Measurements from ENCODE around the gene MRGPRD. TPM values are rescaled to one million over a fixed set of nuclear protein-coding genes. Genes with fewer than 3 reads are reported as not detected.

The MRGPRD gene
- total and polyA plus RNA-seq, 2 experiments from 2014 or later, result not detected

DNA sequence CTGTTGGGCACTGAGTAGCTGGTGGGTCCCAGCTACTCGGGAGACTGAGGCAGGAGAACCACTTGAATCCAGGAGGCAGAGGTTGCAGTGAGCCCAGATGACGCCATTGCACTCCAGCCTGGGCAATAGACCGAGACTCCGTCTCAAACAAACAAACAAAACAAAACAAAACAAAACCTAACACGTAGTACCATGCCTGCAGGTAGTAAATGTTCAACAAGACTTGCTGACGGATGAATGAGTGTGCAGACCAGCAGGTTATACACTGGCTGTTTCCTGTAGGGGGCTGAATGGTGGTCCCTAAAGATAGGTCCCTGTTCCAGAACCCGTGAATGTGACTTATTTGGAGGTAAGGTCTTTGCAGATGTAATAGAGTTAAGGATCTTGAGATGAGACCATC, 12.8 kb upstream of the MRGPRD start:
- H3K27ac Mint-ChIP-seq, result no peak overlapping the region; the same call in 1 of the 2 replicates
- no peaks in the 10 kb centered on the region for H3F3A ChIP-seq (replicated peaks; ENCODE audit: low read depth)

More for the DNA sequence above, 12.8 kb upstream of the MRGPRD start:
- no peaks in the 10 kb centered on the region for H3K79me2 ChIP-seq (replicated peaks; ENCODE audit: insufficient read depth)
- no peak for ATAC-seq
- H3K27me3 ChIP-seq (ENCODE audit: insufficient read depth), result no peaks in the 10 kb centered on the region
- H3K4me2 ChIP-seq, result no peak overlapping the region
- H3K36me3 ChIP-seq (ENCODE audit: insufficient read depth), result no peaks in the 10 kb centered on the region
- H3K4me1 ChIP-seq (ENCODE audit: insufficient read depth), result no peaks in the 10 kb centered on the region
- no peaks in the 10 kb centered on the region for H4K20me1 ChIP-seq (replicated peaks; ENCODE audit: insufficient read depth)
- no peak for TF ChIP-seq STAT1 (IDR thresholded peaks at IDR 0.05; ENCODE audit: unreplicated experiment)
- TF ChIP-seq ZNF114 (CRISPR knock-in tag; IDR thresholded peaks at IDR 0.05), result no peak
- TF ChIP-seq, protein P1, sequence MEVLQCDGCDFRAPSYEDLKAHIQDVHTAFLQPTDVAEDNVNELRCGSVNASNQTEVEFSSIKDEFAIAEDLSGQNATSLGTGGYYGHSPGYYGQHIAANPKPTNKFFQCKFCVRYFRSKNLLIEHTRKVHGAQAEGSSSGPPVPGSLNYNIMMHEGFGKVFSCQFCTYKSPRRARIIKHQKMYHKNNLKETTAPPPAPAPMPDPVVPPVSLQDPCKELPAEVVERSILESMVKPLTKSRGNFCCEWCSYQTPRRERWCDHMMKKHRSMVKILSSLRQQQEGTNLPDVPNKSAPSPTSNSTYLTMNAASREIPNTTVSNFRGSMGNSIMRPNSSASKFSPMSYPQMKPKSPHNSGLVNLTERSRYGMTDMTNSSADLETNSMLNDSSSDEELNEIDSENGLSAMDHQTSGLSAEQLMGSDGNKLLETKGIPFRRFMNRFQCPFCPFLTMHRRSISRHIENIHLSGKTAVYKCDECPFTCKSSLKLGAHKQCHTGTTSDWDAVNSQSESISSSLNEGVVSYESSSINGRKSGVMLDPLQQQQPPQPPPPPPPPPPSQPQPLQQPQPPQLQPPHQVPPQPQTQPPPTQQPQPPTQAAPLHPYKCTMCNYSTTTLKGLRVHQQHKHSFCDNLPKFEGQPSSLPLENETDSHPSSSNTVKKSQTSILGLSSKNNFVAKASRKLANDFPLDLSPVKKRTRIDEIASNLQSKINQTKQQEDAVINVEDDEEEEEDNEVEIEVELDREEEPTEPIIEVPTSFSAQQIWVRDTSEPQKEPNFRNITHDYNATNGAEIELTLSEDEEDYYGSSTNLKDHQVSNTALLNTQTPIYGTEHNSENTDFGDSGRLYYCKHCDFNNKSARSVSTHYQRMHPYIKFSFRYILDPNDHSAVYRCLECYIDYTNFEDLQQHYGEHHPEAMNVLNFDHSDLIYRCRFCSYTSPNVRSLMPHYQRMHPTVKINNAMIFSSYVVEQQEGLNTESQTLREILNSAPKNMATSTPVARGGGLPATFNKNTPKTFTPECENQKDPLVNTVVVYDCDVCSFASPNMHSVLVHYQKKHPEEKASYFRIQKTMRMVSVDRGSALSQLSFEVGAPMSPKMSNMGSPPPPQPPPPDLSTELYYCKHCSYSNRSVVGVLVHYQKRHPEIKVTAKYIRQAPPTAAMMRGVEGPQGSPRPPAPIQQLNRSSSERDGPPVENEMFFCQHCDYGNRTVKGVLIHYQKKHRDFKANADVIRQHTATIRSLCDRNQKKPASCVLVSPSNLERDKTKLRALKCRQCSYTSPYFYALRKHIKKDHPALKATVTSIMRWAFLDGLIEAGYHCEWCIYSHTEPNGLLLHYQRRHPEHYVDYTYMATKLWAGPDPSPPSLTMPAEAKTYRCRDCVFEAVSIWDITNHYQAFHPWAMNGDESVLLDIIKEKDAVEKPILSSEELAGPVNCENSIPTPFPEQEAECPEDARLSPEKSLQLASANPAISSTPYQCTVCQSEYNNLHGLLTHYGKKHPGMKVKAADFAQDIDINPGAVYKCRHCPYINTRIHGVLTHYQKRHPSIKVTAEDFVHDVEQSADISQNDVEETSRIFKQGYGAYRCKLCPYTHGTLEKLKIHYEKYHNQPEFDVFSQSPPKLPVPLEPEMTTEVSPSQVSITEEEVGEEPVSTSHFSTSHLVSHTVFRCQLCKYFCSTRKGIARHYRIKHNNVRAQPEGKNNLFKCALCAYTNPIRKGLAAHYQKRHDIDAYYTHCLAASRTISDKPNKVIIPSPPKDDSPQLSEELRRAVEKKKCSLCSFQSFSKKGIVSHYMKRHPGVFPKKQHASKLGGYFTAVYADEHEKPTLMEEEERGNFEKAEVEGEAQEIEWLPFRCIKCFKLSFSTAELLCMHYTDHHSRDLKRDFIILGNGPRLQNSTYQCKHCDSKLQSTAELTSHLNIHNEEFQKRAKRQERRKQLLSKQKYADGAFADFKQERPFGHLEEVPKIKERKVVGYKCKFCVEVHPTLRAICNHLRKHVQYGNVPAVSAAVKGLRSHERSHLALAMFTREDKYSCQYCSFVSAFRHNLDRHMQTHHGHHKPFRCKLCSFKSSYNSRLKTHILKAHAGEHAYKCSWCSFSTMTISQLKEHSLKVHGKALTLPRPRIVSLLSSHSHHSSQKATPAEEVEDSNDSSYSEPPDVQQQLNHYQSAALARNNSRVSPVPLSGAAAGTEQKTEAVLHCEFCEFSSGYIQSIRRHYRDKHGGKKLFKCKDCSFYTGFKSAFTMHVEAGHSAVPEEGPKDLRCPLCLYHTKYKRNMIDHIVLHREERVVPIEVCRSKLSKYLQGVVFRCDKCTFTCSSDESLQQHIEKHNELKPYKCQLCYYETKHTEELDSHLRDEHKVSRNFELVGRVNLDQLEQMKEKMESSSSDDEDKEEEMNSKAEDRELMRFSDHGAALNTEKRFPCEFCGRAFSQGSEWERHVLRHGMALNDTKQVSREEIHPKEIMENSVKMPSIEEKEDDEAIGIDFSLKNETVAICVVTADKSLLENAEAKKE (CRISPR knock-in tag; IDR thresholded peaks at IDR 0.05), result no peak
- no peak for TF ChIP-seq REST (IDR thresholded peaks at IDR 0.05; ENCODE audit: unreplicated experiment)
- TF ChIP-seq, protein P2, sequence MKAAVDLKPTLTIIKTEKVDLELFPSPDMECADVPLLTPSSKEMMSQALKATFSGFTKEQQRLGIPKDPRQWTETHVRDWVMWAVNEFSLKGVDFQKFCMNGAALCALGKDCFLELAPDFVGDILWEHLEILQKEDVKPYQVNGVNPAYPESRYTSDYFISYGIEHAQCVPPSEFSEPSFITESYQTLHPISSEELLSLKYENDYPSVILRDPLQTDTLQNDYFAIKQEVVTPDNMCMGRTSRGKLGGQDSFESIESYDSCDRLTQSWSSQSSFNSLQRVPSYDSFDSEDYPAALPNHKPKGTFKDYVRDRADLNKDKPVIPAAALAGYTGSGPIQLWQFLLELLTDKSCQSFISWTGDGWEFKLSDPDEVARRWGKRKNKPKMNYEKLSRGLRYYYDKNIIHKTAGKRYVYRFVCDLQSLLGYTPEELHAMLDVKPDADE (IDR thresholded peaks at IDR 0.05), result no peak
- TF ChIP-seq EZH2 (IDR thresholded peaks at IDR 0.05; ENCODE audit: low read depth, unreplicated experiment), result no peak
- TF ChIP-seq CTCF (conservative IDR thresholded peaks at IDR 0.05; ENCODE audit: low read depth in 2 of 2), result no peak
- no peak for TF ChIP-seq CREB1 (CRISPR knock-in tag; IDR thresholded peaks at IDR 0.05; ENCODE audit: low read depth)
- no peak for TF ChIP-seq POLR2AphosphoS5 (IDR thresholded peaks at IDR 0.05; ENCODE audit: low read depth)
- no peak for TF ChIP-seq NANOG (IDR thresholded peaks at IDR 0.05; ENCODE audit: borderline replicate concordance)
- no peak for TF ChIP-seq EZH2phosphoT487 (IDR thresholded peaks at IDR 0.05; ENCODE audit: unreplicated experiment)
- no peak for TF ChIP-seq ZNF331 (CRISPR knock-in tag; IDR thresholded peaks at IDR 0.05; ENCODE audit: low read depth)
- no peak for TF ChIP-seq JUNB (IDR thresholded peaks at IDR 0.05; ENCODE audit: unreplicated experiment)
- Mint-ChIP-seq H3K27me3 (ENCODE audit: insufficient read depth, low read depth, poor library complexity) (peaks cover 7% of the 10 kb centered on the region), H3K36me3 (ENCODE audit: low read depth) (no peaks in the 10 kb centered on the region), H3K4me3 (no peak overlapping the region), H3K4me1 (peaks cover 4% of the 10 kb centered on the region; the same call in 2 of the 3 replicates), H3K9me3 (no peaks in the 10 kb centered on the region)
- no peak overlapping the region for H2AFZ ChIP-seq
- H3K4me3 ChIP-seq, result no peak overlapping the region
- no peak for DNase-seq (ENCODE audit: low spot score)
- no peaks in the 10 kb centered on the region for H3K9me2 ChIP-seq (ENCODE audit: insufficient read depth)
- H3K27ac ChIP-seq (ENCODE audit: low read depth), result no peak overlapping the region

All from GM23338 (cell line).